DMS 273 treated with DMSO at 0.1 percent for 48 hours (cell line): ENCODE data around the gene RCSD1.
A peak's percentile ranks its signal among the peaks of the same experiment; 100 is the strongest.

Source experiments
- DNase-seq: peaks from one replicate; lab custom pipeline; 2025; lab: John Stamatoyannopoulos, UW

RCSD1 gene

DNA sequence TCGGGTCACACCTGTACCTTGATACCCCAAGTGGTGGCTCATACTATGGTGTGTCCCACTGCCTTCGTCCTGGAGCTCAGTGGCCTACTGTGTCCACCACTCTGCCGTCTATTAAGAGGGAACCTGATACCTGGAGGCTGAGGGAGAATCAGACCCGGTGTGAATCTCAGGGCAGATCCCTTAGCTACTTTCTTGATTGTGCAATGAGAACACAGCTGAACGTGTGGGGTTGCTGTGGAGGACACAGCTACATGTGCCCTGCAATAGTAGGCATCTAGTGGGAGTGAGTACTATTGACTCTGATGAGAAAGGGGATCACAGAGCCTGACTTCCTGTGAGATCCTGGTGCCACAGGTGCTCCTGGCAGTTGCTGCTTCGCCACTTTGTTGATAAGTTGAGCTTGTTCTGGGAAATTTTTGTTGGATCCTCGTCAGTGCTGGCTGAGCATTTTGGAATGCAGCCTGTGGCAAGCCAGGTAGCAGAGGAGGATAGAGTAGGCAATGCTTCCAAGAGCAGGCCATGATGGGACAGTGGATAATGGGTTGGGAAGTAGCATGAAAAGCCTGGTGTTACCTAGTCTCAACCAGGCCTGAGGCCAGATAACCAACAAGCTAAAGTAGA lies 63.5 kb downstream of the RCSD1 start:
- DNase-seq: no peak

- DNase-seq: no peak
Observed at GRCh38 chr1:167694691-167695090, 64.7 kb downstream of the RCSD1 start.

- no peak for DNase-seq
Observed at GRCh38 chr1:167695147-167695546, 65.1 kb downstream of the RCSD1 start.

- no peak for DNase-seq
Observed at GRCh38 chr1:167695756-167696561, 65.9 kb downstream of the RCSD1 start.

- no peak for DNase-seq
Observed at GRCh38 chr1:167697667-167698141, 67.7 kb downstream of the RCSD1 start.

- no peak for DNase-seq
Observed at GRCh38 chr1:167698313-167698712, 68.3 kb downstream of the RCSD1 start.

DNA sequence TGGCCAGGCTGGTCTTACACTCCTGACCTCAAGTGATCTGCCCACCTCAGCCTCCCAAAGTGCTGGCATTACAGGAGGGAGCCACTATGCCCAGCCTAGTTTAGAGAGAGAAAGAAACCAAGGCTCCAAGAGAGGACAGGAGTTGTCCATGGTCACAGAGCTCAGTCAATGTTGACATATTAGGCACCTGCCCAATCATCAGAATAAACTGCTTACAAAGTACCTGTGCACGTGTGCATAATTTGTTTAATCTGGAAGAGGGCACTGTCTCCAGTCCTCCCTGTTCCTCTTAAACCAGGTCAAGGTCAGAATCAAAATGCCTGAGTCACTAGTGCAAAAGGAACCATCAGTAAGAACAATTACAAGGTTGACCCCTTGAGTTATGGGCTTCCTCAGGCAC lies 71.5 kb downstream of the RCSD1 start:
- DNase-seq: no peak

GRCh38 chr1:167703557-167703956 lies 73.5 kb downstream of the RCSD1 start:
- no peak for DNase-seq

DNA sequence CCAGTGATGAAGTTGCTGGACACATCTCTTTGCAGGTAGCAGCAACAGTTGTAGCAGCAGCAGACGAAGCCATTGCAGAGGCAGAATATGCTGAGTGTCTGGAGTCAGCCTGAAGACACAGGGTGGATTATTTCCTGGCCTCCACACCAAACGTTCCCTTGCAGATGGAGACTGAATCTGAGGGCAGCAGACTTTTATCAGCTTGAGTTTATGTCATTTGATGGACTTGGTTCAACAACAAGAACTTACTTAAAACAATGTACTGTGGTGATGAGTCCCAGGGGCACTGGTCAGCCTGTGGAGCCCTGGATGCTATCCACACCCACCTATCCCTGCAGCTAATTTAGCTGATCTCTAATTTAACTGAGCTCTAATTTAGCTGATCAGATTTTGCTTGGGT lies 74.7 kb downstream of the RCSD1 start:
- no peak for DNase-seq

- no peak for DNase-seq
Observed at GRCh38 chr1:167705250-167705649, 75.2 kb downstream of the RCSD1 start.

DNA sequence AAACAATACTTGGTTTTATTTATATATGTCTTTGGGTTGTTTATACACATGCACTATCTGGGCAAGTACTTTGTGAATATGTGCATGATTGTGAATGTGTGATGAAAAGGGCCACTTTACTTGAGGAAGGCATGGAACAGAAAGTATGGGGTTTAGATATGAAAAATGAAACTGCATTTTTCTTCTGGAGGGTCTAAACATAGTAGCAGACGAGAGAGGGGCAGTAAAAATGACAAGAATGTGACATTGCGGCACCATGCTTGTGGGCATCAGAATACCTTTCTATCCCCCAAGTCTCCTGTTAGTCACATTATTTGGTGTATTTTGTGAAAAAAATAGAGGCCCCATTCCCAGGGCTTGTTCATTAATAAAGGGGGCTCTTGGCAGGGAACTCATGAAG lies 76.3 kb downstream of the RCSD1 start:
- DNase-seq: no peak

GRCh38 chr1:167706931-167707877 lies 77.2 kb downstream of the RCSD1 start:
- no peak for DNase-seq

DNA sequence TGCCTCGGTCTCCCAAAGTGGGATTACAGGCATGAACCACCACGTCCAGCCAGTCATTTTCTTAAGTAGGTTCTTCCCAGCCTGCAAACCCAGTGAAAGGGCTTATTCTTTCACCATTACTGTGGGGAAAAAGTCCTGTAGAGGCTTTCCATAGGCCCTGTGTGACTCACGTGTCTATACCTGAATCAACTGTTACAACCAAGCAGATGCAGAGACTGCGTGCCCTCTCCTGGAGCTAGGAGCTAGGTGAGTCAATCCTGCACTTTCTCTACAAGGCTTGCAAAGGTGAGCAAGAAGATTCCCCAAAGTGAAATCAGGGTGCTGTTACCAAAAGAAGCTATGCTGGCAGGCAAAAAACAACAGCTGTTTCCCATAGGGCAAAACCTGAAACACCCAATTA lies 77.9 kb downstream of the RCSD1 start:
- no peak for DNase-seq

DNA sequence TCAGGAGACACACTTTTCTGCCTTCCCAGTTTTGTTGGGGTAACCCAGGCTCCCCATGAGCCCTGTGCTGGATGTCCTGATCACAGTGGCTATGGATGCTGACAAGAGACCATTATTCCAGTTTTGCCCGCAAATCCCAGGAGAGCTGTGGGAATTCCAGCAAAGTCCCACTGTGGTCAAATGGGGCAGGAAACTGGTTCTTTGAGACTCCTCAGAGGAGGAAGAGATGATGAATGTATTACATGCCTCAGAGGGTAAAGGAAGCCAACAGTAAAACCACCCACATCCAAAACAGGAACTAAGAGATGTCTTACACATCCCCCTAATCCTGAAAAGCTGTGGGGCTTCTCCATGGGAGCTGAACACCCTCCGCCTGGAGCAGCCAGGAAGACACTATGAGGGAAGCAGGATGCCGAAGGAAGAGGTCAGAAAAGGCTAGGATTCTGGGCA lies 78.9 kb downstream of the RCSD1 start:
- no peak for DNase-seq

DNA sequence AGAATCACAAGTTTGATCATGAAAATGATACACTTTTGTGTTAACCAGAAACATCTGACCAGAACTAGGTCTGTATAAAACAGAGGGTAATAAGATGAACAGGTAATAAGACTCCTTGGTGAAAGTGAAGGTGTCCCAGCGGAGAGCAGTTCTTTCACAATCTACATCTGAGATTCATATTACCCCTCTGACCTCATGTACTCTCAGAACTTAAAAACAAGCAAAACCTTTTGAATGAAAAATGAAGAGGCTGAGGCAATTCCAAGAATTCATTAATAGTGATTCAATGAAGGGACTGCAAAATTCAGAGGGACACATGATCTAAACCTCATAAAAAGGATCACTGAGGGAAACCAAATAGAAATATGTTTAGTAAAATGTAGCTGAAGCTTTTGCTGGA lies 80.8 kb downstream of the RCSD1 start:
- no peak for DNase-seq

DNA sequence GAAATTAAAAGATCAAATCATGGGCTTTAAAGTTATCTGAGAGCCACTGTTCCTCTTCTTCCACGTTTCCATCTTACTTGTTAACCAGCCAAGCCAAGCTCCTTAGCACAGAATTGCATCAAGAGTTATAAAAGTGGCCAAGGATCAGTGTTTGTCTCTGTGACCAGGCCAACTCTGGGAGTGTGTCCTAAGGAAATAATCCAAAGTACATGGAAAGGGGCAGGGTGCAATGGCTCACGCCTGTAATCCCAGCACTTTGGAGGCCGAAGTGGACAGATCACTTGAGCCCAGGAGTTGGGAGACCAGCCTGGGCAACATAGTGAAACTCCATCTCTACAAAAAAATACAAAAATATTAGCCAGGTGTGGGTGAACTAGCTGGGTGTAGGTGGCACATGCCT lies 81.8 kb downstream of the RCSD1 start:
- DNase-seq: no peak

- no peak for DNase-seq
Observed at GRCh38 chr1:167713330-167714081, 83.5 kb downstream of the RCSD1 start.

- DNase-seq: peak; percentile 45
Observed at GRCh38 chr1:167714098-167714438, 84.0 kb downstream of the RCSD1 start.

DNA sequence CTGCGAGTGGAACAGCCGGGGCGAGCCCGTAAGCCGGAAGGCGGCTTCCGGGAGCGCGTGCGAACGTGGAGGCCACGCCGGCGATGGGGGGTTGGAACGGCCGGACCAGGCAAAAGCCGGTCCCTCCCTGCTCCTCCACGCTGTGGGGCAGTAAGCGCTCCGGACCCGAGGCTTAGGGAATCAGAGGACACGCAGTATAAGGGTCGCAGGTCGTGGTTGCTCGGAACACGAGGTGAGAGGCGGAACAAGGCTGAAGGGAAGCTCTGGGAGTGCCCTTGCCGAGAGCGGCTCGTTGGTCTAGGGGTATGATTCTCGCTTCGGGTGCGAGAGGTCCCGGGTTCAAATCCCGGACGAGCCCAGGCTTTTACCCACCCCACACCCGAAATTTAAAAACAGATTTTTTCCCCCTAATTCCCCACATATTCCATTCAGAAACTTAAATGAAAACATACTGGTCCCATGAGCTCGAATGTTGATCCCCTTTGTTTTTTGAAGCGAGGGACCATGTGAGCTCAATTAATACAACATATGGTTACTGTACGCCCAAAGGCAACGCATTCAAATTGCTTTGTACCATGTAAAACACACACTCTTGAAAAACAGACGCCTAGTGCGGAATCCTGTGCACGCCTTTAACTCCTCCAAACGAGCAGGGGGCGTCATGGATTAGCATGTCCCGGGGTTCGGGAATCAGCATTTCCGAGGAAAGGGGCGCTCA lies 84.6 kb downstream of the RCSD1 start:
- peak; percentile 79 for DNase-seq

DNA sequence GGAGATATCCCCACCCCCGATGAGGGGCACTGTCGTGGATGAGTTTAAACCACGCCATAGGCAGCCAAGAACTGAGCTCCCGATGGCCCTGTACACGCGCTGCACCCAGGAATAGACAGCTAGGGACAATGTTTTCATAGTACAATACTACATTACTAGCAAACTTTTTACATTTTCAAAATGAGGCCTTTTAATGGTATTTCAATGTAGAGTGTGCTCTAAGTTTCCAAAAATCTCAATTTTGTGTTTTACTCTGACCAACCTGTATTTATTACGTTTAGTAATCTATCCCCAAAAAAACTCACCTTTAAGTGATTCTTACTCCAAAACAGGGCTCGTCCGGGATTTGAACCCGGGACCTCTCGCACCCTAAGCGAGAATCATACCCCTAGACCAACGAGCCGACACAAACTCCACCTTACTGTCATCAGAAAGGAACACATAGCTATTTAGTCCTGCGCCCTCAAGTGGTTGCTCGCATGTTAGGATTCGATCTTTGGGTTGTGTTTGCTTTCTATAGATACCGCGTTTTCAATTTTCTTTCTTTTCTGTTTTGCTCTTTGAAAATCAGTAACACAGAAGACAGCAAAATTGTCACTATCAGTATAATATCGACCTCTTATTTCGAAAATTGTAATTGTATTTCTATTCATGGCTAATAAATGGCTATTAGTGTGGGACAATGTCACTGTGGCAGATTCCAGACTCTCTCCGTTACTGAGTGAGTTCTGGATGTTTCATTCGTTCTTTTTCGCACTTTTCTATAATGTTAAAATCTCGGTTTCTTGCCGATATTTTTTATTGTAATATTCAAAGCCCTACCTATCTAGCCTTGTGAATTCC lies 85.3 kb downstream of the RCSD1 start:
- peak; percentile 81 for DNase-seq
